Activated T-cell treated with anti-CD3 and anti-CD28 coated beads for 48 hours (primary cell): ENCODE measurements around the gene RBBP6.
"Not testable (repeated sequence)": the region's sequence is repeated elsewhere in the genome, so short reads cannot be mapped to it uniquely, and the experiment has no call there.

Source experiments
- DNase-seq: peaks from one replicate; pipeline ENCODE4 v3.0.0-alpha.2; 2020; ENCODE audit warnings: low read depth

The RBBP6 gene, protein sequence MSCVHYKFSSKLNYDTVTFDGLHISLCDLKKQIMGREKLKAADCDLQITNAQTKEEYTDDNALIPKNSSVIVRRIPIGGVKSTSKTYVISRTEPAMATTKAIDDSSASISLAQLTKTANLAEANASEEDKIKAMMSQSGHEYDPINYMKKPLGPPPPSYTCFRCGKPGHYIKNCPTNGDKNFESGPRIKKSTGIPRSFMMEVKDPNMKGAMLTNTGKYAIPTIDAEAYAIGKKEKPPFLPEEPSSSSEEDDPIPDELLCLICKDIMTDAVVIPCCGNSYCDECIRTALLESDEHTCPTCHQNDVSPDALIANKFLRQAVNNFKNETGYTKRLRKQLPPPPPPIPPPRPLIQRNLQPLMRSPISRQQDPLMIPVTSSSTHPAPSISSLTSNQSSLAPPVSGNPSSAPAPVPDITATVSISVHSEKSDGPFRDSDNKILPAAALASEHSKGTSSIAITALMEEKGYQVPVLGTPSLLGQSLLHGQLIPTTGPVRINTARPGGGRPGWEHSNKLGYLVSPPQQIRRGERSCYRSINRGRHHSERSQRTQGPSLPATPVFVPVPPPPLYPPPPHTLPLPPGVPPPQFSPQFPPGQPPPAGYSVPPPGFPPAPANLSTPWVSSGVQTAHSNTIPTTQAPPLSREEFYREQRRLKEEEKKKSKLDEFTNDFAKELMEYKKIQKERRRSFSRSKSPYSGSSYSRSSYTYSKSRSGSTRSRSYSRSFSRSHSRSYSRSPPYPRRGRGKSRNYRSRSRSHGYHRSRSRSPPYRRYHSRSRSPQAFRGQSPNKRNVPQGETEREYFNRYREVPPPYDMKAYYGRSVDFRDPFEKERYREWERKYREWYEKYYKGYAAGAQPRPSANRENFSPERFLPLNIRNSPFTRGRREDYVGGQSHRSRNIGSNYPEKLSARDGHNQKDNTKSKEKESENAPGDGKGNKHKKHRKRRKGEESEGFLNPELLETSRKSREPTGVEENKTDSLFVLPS (N-terminal part only)

DNA sequence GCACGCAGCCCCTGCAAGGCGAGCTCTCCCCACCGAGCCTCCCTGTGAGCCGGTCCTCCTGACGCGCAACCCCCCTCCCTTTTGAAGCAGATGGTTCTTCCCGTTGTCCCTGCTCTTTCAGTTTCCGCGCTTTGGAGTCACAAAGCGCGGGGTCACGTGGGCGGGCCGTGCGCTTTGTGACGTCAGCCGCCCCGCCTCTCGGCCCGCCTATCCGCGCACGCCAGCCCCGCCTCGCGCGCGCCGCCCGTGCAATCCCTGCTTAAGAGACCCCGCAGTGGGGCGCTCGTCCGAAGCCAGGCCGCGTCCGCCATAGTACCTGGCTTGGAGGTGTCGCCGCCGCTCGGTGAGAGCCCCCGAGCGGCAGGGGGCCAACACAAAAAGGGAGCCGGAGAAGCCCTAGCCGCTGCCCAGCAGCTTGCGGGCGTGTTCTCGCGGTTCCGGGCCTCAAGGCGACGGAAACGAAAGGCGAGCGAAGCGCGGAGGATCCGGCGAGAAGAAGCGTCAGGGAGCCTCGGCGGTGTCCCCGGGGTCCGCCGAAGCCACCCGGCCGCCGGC is at the start of gene RBBP6:
Gene RBBP6, plus strand, starts transcription at position 272 of the 555 bp plus-strand sequence. CDS start 1,061 bp downstream, outside the sequence.
- DNase-seq, result peak; percentile 94

DNA sequence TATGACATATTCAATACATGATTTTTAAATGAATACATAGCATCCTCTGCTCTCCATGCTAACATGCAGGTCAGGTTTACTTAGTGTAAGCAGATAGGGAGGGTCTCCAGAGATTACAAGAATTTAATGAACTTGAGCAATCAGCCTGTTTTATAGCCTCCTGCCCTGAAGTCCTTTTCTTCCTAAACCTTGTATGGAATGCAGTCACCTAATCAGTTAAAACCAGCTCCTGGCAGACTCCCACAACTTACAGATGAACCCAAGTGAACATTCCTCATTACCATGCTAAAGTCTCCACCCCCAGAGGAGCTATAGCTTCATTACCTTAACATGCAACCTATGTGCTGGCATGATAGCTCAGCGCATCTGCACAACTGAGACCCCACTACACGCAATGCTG is 48.5 kb upstream of the RBBP6 start:
- DNase-seq, result no peak

DNA sequence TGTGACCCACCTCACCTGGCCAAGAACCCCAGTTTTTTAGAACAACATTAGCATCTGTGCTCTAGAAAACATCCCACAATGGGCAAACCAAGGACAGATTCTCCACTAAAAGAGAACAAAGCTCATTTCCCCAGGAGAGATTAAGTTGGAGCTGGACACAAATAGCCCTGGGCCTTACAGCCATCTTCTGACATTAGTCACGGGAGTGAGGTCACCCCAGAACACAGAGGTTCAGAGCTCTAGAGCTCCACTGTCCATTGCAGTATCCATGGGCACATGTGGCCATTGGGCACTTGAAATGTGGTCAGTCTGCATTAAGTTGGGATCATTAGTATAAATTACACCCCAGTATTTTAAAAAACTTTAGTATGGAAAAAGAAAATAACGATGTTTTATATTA is 47.6 kb upstream of the RBBP6 start:
- no peak for DNase-seq

DNA sequence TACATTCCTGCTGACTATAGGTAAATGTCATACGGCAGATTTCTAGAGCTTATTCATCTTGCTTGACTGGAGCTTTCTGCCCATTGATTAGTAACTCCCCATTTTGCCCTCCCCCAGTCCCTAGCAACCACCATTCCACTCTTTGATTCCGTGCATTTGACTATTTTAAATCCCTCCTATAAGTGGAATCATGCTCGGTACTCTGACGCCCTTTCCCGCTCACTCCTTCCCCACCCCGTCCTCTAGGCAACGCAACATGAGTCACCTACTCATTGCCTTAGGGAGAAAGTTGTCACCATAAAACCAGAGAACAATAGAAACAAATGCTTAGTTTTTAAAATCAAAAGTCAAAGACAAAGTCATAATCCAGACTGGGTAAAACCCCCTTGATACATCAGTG is 45.5 kb upstream of the RBBP6 start:
- DNase-seq, result no peak

DNA sequence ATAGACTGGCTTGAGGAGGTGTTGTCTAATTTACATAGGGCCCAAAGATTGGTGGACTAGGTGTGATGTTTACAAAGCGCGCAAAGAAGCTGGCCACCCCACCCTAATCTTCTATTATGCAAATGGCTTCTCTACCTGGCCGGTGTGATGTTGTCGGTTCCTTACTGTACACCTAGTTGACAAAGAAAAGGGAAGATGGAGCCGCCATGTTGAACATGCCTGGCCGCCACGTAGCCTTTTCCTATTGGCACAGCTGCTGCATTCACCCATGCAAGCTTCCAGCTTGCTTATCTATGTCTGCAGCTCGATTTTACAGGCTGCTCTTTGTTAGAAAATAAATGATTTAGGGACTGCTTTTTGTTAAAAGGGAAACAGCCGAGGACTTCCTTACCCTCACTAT is 44.2 kb upstream of the RBBP6 start:
- not testable (repeated sequence) for DNase-seq

DNA sequence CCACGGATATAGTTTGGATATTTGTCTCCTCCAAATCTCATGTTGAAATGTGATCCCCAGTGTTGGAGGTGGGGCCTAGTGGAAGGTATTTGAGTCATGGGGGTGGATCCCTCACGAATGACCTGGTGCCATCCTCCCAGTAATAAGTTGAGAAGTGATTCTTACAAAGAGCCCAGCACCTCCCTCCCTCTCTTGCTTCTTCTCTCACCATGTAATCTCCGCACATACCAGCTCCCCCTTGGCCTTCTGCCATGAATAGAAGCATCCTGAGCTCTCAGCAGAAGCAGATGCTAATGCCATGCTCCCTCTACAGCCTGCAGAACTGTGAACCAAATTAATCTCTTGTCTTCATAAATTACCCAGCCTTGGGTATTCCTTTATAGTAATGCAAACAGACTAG is 41.9 kb upstream of the RBBP6 start:
- DNase-seq, result no peak

DNA sequence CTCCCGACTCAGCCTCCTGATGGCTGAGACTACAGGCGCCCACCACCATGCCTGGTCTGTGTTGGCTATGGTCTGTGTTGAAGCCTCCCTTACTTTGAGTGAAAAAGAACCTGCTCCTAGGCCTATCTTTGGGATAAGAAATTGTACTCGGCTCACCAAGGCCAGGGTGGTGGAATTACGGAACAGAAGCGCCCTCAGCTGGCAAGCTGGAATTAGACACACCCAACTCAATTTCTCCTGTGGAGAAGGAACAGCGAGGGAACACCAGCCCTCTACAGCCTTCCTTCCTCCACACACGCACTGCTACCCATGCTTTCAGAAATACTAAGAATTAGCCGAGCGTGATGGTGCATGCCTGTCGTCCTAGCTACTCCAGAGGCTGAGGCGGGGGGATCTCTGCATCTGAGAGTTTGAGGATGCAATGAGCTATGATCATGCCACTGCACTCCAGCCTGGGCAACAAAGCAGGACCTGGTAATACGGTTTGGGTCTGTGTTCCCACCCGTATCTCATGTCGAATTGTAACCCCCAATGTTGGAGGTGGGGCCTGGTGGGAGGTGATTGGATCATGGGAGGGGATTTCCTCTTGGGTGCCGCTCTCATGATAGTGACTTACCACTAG is 40.1 kb upstream of the RBBP6 start:
- DNase-seq, result peak; percentile 7

DNA sequence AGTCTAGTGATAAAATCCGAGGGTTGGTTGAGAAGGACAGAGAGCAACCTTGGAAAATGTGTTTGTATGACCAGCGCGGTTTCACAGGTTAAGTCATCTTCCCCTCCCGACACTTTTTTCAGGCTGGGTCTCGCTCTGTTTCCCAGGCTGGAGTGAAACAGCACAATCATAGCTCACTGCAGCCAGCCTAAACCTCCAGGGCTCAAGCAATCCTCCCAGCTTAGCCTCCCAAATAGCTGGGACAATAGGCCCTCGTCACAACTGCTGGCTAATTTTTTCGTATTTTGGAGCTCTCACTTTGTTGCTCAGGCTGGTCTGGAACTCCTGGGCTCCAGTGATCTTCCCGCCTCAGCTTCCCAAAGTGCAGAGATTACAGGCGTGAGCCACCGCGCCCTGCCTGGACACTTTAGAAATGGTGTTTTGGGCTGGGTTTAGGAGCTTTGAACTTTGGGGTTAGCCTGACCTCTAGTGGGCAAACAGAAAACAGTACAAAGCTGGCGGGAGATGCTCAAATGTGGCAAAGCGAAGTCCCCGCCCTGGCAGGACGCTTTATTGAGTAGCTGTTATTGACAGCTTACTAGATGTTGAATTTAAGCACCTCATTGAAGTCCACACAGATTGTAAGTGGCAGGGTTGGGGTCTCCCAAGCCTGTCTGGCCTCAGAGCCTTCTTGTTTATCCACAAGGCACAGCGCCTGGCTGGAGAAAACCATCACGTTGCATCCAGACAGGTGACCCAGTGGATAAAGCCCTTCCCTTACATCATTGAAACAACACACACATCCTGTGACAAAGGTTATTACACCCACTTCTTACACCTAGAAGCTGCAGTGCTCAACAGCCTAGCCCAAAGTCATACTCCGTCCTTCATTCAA is 34.7 kb upstream of the RBBP6 start:
- DNase-seq, result peak; percentile 42

DNA sequence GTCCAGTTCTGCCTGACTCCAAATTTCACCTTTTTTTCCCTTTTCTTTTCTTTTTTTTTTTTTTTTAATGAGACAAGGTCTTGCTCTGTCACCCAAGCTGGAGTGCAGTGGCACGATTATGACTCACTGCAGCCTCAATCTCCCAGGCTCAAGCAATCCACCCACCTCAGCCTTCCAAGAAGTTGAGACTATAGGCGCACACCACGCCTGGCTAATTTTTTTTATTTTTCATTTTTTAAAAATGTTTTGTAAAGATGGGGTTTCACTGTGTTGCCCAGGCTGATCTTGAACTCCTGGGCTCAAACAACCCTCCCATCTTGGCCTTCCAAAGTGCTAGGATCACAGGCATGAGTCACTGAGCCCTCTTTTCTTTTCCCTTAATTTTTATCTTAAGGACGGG is 33.4 kb upstream of the RBBP6 start:
- DNase-seq, result no peak

DNA sequence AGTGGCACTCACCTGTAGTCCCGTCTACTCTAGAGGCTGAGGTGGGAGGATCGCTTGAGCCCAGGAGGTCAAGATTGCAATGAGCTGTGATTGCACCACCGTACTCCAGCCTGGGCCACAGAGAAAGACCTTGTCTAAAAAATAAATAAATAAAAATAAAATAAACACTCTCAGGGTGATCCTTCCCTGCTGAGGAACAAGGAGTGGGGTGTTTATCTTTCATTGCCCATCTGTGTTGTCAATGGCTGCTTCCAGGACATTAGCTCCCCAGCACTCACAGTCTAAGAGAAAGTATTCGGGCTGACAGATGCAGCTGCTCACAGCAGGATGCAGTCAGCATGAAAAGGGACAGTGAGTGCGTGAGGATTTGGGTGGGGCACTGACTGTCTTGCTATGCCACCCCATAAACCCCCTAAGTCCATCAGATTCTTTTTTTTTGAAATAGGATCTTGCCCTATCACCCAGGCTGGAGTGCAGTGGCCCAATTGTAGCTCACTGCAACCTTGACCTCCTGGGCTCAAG is 31.3 kb upstream of the RBBP6 start:
- DNase-seq, result no peak

DNA sequence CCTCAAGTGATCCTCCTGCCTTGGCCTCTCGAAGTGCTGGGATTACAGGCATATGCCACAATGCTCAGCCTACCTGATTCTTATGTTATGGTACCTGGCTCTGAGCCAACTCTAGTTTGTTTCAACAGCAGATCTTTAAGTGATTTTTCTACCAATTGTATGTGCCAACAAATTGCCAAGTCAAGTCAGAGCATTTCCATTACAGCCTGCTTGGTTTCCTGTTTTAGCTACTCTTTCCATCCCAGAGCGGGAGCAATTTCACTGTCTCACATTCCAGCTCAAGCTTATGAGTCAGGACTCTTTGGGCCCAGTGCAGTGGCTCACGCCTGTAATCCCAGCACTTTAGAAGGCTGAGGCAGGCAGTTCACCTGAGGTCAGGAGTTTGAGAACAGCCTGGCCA is 30.8 kb upstream of the RBBP6 start:
- no peak for DNase-seq

DNA sequence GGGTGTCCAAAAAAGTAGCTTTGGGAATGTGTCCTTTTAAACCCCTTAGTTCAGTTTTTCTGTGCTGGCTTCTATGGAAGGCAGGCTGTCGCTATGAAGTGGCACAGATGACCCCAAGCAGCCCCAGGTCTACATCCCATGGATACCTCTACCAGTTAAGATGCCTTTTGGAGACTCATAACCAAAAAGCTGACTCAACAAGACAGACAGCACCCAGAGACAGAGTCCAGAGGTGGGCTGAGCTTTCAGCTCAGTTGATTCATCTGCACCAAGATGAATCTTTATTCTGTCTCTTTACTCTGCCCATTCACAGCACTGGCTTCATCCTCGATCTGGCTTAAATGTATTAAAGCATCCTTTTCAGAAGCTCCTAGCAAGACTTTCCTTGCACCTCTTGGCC is 29.8 kb upstream of the RBBP6 start:
- no peak for DNase-seq

DNA sequence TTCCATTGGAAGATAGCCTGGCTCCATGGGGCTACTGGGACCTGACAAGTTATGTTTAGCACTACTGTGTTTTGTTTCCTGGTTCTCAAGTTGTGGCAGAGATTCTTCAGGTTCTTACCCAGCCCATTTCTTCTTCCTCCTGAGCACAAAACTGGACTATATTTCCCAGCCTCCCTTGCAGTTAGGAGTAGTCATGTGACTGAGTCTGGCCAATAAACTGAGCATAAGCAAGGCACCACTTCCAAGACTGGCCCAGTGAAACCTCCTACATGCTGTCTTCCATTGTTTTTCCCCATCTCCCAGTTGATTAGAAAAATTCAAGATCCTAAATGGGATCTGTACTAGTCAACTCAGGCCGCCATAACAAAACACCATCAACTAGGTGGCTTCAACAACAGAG is 28.2 kb upstream of the RBBP6 start:
- DNase-seq, result no peak

DNA sequence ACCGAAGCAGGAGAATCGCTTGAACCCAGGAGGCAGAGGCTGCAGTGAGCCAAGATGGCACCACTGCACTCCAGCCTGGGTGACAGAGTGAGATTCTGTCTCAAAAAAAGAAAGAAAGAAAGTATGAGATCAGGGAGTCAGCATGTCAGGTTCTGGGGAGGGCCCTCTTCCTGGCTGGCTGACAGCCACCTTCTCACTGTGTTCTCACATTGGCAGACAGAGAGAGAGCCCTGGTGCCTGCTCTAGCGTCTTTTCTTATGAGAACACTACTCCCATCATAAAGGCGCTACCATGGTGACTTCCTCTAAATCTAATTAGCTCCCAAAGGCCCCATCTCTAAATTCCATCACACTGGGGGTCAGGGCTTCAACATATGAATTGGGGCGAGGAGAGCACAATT is 27.6 kb upstream of the RBBP6 start:
- DNase-seq, result no peak

DNA sequence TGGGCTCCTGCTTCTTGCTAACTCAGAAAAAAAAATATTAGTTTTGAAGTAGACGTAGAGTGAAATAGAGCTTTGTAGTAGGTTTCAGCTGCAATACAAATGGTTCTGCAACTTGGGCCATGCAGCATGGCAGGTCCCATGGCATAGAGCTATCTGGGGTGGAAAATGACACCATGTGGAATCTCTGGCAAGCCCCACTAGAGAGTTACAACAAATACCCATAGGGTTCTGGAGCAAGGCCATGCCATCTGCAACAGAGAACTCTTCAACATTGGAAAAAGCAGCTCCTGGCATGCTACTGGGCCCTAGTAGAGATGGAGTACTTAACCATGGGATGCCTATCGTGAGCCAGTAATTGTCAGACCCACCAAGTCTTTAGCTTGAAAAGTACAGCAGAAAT is 25.3 kb upstream of the RBBP6 start:
- no peak for DNase-seq

DNA sequence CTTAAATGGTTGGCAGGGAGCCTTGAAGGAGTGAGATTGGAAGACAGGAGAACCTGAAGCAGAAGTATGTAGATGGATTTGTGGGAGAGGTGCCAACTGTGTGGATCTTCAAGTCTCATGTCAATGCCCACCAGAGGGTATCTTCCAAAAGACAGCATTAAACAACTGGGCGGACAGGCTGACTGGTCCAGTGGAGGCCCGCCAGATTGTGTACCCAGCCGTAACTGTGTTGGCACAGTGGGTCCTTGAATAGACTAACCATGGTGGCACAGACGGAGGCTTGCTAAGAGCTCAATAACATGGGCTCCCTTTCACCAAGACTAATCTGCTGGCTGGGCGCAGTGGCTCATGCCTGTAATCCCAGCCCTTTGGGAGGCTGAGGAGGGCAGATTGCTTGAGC is 24.2 kb upstream of the RBBP6 start:
- no peak for DNase-seq

DNA sequence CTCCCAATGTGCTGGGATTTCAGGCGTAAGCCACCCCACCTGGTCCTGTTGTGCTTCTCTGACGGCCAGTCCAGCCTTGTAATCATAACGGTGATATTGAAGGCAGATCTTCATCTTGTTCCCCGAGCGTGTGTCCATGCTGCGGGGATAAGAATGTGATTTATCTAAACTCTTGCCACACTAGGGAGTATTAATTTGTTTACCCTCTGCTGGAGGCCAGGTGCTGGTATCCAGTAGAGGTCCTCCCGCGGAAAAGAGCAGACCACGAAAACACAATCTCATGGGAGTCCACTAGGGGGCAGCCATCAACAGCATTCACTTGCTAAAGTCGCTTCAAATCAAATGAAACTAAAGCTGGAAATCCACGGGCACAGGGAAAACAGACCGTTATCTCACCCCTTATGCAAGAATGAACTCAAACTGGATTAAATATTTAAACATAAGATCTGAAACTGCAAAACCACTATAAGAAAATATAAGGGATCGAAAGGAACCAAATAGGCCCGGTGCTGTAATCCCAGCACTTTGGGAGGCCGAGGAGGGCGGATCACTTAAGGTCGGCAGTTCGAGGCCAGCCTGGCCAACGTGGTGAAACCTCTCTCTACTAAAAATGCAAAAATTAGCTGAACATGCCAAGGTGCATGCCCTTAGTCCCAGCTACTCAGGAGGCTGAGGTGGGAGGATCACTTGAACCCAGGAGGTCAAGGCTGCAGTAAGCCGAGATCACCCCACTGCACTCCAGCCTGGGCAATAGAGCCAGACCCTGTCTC is 22.3 kb upstream of the RBBP6 start:
- DNase-seq, result peak; percentile 62

DNA sequence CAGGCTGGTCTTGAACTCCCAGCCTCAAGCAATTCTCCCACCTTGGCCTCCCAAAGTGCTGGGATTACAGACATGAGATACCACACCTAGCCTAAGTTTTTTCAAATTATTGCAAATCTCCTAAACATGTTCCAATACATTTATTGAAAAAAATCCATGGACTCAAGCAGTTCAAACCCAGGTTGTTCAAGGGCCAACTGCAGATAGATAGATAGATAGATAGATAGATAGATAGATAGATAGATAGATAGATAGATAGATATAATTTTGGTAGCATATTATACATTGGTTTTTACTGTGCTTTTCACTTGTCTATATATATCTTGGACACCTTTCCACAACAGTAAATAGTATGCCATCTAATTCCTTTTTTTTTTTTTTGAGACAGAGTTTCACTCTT is 20.9 kb upstream of the RBBP6 start:
- no peak for DNase-seq

DNA sequence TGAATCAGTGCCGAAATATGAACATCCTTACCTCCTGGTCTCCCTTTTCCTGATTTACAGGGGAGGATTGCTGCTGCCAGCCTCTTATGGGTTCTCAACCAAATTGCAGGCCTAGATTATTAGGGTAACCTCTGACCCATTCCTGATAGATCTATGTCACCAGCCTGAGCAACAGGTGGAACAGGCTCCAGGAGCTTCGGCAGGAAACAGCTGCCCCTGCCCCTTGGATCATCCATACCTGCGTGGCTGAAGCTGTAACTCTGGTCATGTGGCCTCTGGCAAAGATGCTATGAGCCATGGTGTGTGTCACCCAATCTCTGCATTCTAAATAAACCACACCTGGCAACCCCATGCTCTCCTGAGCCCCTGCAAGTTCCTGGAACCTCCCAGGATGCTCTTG is 18.4 kb upstream of the RBBP6 start:
- DNase-seq, result no peak

DNA sequence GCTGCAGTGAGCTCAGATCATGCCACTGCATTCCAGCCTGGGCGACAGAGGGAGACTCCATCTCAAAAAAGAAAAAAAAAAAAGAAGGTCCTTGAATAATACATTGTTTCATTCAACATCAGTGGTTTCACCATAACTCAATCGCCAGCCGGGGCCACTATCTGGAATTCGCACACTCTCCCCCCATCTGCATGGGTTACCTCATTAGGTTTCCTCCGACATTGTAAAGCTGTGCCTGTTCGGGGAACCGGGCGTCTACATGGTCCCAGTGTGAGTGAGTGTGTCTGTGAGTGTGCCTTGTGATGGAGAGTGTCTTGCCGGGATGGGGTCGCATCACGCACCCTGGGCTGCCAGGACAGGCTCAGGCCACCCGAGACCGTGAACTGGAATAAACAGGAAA is 16.6 kb upstream of the RBBP6 start:
- no peak for DNase-seq
